HCT116 (cell line): ENCODE measurements around the gene BNC2.

Experiments
- ELF1 ChIP-seq: IDR thresholded peaks from 2 replicates; pipeline ENCODE4 v1.6.1; 2012; ENCODE audit warnings: low read depth, borderline replicate concordance
- EZH2phosphoT487 ChIP-seq: fragments of 200-600 bp; IDR thresholded peaks from 2 replicates; pipeline ENCODE4 v1.6.1; 2018; ENCODE audit warnings: antibody characterized with exemption, borderline replicate concordance
- POLR2A ChIP-seq: IDR thresholded peaks from 2 replicates; pipeline ENCODE4 v1.7.0; 2011; ENCODE audit warnings: borderline replicate concordance; ENCODE audit not compliant: insufficient read depth, insufficient read length; ENCODE audit errors: extremely low read depth
- POLR2AphosphoS5 ChIP-seq: IDR thresholded peaks from 2 replicates; pipeline ENCODE4 v1.6.1; 2011; ENCODE audit warnings: mild to moderate bottlenecking, low read depth, low read length, moderate library complexity
- SIN3A ChIP-seq: IDR thresholded peaks from 2 replicates; pipeline ENCODE4 v1.6.1; 2012; ENCODE audit warnings: low read depth
- ZFX ChIP-seq: fragments of 450-650 bp; IDR thresholded peaks from 2 replicates; pipeline ENCODE4 v1.6.1; 2017
- TF ChIP-seq, protein P1 (sequence below), 3 experiments: fragments of 200-600 bp in 1 of 3; sonication (generic) in 1 of 3; IDR thresholded peaks in 2 of 3; conservative IDR thresholded peaks in 1 of 3; 2 replicates each; pipeline ENCODE4 v1.5.1; 2012 to 2017; ENCODE audit warnings: low read depth in 2 of 3, low read length in 2 of 3, antibody characterized with exemption in 1 of 3, borderline replicate concordance in 1 of 3, control low read depth in 1 of 3, mild to moderate bottlenecking in 1 of 3, mixed read lengths in 1 of 3, mixed run types in 1 of 3, moderate library complexity in 1 of 3; ENCODE audit not compliant: insufficient read depth in 1 of 3
- TF ChIP-seq, protein P2 (sequence below): IDR thresholded peaks from 2 replicates; pipeline ENCODE4 v1.6.1; 2012
- TF ChIP-seq, protein P3 (sequence below): IDR thresholded peaks from 2 replicates; pipeline ENCODE4 v1.6.1; 2012; ENCODE audit warnings: low read depth

DNA sequence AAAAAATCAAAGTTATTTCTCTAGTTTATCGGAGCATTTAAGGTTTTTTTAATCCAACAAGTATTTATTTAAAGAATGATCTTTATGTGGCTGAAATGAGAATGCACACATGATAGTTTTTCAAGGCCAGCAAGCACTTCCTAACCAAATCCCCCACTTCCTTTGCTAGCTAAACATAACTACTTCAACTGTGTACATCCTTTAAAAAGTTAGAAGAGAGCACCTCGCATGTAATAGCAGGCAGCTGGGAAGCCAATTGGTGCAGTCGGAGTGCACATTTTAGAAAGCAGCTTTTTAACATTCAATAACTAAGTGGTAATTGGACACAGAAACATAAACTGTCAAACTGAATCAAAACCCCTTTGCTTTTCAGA lies 245.7 kb downstream of the BNC2 start:
- TF ChIP-seq POLR2AphosphoS5 = no peak
- TF ChIP-seq, protein P1, sequence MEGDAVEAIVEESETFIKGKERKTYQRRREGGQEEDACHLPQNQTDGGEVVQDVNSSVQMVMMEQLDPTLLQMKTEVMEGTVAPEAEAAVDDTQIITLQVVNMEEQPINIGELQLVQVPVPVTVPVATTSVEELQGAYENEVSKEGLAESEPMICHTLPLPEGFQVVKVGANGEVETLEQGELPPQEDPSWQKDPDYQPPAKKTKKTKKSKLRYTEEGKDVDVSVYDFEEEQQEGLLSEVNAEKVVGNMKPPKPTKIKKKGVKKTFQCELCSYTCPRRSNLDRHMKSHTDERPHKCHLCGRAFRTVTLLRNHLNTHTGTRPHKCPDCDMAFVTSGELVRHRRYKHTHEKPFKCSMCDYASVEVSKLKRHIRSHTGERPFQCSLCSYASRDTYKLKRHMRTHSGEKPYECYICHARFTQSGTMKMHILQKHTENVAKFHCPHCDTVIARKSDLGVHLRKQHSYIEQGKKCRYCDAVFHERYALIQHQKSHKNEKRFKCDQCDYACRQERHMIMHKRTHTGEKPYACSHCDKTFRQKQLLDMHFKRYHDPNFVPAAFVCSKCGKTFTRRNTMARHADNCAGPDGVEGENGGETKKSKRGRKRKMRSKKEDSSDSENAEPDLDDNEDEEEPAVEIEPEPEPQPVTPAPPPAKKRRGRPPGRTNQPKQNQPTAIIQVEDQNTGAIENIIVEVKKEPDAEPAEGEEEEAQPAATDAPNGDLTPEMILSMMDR (IDR thresholded peaks at IDR 0.05 in 2 of 3, conservative IDR thresholded peaks at IDR 0.05 in 1 of 3; ENCODE audit: borderline replicate concordance in 1 of 3, insufficient read depth in 1 of 3, low read depth in 2 of 3, low read length in 2 of 3) = no peak
- no peak for TF ChIP-seq POLR2A
- TF ChIP-seq EZH2phosphoT487 = no peak
- no peak for TF ChIP-seq ZFX
- TF ChIP-seq, protein P2, sequence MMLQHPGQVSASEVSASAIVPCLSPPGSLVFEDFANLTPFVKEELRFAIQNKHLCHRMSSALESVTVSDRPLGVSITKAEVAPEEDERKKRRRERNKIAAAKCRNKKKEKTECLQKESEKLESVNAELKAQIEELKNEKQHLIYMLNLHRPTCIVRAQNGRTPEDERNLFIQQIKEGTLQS = no peak
- TF ChIP-seq, protein P3, sequence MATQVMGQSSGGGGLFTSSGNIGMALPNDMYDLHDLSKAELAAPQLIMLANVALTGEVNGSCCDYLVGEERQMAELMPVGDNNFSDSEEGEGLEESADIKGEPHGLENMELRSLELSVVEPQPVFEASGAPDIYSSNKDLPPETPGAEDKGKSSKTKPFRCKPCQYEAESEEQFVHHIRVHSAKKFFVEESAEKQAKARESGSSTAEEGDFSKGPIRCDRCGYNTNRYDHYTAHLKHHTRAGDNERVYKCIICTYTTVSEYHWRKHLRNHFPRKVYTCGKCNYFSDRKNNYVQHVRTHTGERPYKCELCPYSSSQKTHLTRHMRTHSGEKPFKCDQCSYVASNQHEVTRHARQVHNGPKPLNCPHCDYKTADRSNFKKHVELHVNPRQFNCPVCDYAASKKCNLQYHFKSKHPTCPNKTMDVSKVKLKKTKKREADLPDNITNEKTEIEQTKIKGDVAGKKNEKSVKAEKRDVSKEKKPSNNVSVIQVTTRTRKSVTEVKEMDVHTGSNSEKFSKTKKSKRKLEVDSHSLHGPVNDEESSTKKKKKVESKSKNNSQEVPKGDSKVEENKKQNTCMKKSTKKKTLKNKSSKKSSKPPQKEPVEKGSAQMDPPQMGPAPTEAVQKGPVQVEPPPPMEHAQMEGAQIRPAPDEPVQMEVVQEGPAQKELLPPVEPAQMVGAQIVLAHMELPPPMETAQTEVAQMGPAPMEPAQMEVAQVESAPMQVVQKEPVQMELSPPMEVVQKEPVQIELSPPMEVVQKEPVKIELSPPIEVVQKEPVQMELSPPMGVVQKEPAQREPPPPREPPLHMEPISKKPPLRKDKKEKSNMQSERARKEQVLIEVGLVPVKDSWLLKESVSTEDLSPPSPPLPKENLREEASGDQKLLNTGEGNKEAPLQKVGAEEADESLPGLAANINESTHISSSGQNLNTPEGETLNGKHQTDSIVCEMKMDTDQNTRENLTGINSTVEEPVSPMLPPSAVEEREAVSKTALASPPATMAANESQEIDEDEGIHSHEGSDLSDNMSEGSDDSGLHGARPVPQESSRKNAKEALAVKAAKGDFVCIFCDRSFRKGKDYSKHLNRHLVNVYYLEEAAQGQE = no peak
- TF ChIP-seq SIN3A = no peak
- TF ChIP-seq ELF1 = no peak
